IMR-90 (cell line): ENCODE data around the gene MAGI3. TPM values are rescaled to one million over a fixed set of nuclear protein-coding genes. Genes with fewer than 3 reads are reported as not detected.

ENCODE experiments used
- ATAC-seq: fragments of 200-7000 bp; cut with Tn5 transposase; 2 replicates; pipeline ENCODE4 v1.9.1; 2020; ENCODE audit warnings: low read depth, mild to moderate bottlenecking, moderate library complexity
- BruUV-seq: library from RNA; stranded (reverse); fragments of 400-500 nt; replicated peaks from 2 replicates; lab custom pipeline; 2021; lab: Mats Ljungman, UMichigan
- CTCF ChIA-PET: fragments of 300-600 bp; formaldehyde crosslinking; extraction: SDS; loops from one replicate; lab custom pipeline; 2021; ENCODE audit warnings: antibody characterized with exemption; lab: Yijun Ruan, JAX
- POLR2A ChIA-PET: fragments of 300-600 bp; sonication (Branson Sonifier 250); formaldehyde crosslinking; loops from one replicate; lab custom pipeline; 2022; ENCODE audit warnings: antibody characterized with exemption; ENCODE audit not compliant: unreplicated experiment; lab: Charles Lee
- DNase-seq: peaks from one replicate; pipeline ENCODE4 v3.0.0; 2013
- H2AFZ ChIP-seq: replicated peaks from 2 replicates; pipeline ENCODE3; 2013; ENCODE audit warnings: low read length, mild to moderate bottlenecking; ENCODE audit not compliant: poor library complexity
- H2AK5ac ChIP-seq: 2 replicates; pipeline ENCODE4 v1.6.1; 2013; ENCODE audit warnings: low read depth, low read length, inconsistent platforms
- H2AK9ac ChIP-seq: replicated peaks from 2 replicates; pipeline ENCODE3; 2013; ENCODE audit warnings: mild to moderate bottlenecking, low read depth, low read length, moderate library complexity; ENCODE audit not compliant: poor library complexity
- H2BK120ac ChIP-seq: 2 replicates; pipeline ENCODE4 v1.6.1; 2013; ENCODE audit warnings: low read depth, low read length, inconsistent platforms
- H2BK15ac ChIP-seq: 3 replicates; pipeline ENCODE4 v1.6.1; 2013; ENCODE audit warnings: low read depth, low read length, inconsistent platforms
- H2BK20ac ChIP-seq: 2 replicates; pipeline ENCODE4 v1.6.1; 2013; ENCODE audit warnings: low read depth, mild to moderate bottlenecking, inconsistent platforms, low read length, moderate library complexity
- H2BK5ac ChIP-seq: 2 replicates; pipeline ENCODE4 v1.6.1; 2013; ENCODE audit warnings: mild to moderate bottlenecking, low read depth, low read length, inconsistent platforms; ENCODE audit not compliant: poor library complexity, severe bottlenecking
- H3K14ac ChIP-seq: replicated peaks from 2 replicates; pipeline ENCODE4 v1.6.1; 2013; ENCODE audit warnings: low read depth, low read length, inconsistent platforms
- H3K18ac ChIP-seq: 2 replicates; pipeline ENCODE4 v1.6.1; 2013; ENCODE audit warnings: low read depth, low read length, control low read depth
- H3K23ac ChIP-seq: 2 replicates; pipeline ENCODE4 v1.6.1; 2013; ENCODE audit warnings: low read depth, low read length, inconsistent platforms
- H3K27ac ChIP-seq: 2 replicates; pipeline ENCODE4 v1.5.1; 2013; ENCODE audit warnings: mild to moderate bottlenecking, control low read depth, low read length; ENCODE audit not compliant: insufficient read depth
- H3K27me3 ChIP-seq: 2 replicates; pipeline ENCODE4 v1.6.1; 2013; ENCODE audit warnings: low read length; ENCODE audit not compliant: control insufficient read depth, insufficient read depth
- H3K36me3 ChIP-seq: 2 replicates; pipeline ENCODE4 v1.6.1; 2013; ENCODE audit warnings: low read length, mixed read lengths; ENCODE audit not compliant: control insufficient read depth, insufficient read depth
- H3K4ac ChIP-seq: 2 replicates; pipeline ENCODE4 v1.6.1; 2013; ENCODE audit warnings: low read depth, low read length, inconsistent platforms
- H3K4me1 ChIP-seq: 2 replicates; pipeline ENCODE4 v1.6.1; 2013; ENCODE audit warnings: low read length, mixed read lengths; ENCODE audit not compliant: control insufficient read depth, insufficient read depth
- H3K4me2 ChIP-seq: 2 replicates; pipeline ENCODE4 v1.6.1; 2013; ENCODE audit warnings: low read depth, mild to moderate bottlenecking, control low read depth, low read length, moderate library complexity
- H3K4me3 ChIP-seq: 2 replicates; pipeline ENCODE4 v1.5.1; 2013; ENCODE audit warnings: low read depth, mild to moderate bottlenecking, control low read depth, low read length, moderate library complexity; ENCODE audit not compliant: insufficient read depth
- H3K56ac ChIP-seq: 2 replicates; pipeline ENCODE4 v1.6.1; 2013; ENCODE audit warnings: low read length, inconsistent platforms; ENCODE audit not compliant: insufficient read depth; ENCODE audit errors: extremely low read depth
- H3K79me1 ChIP-seq, 2 experiments: 2 replicates each; pipeline ENCODE4 v1.6.1; 2013; ENCODE audit warnings: low read length in 2 of 2, inconsistent platforms in 1 of 2, low read depth in 1 of 2
- H3K9ac ChIP-seq: 2 replicates; pipeline ENCODE4 v1.6.1; 2013; ENCODE audit warnings: low read depth, low read length, control low read depth
- H3K9me1 ChIP-seq: 2 replicates; pipeline ENCODE4 v1.6.1; 2013; ENCODE audit warnings: low read length, inconsistent platforms; ENCODE audit not compliant: insufficient read depth
- H3K9me3 ChIP-seq: 2 replicates; pipeline ENCODE4 v1.6.1; 2013; ENCODE audit warnings: low read length; ENCODE audit not compliant: control insufficient read depth, insufficient read depth
- H4K20me1 ChIP-seq: 2 replicates; pipeline ENCODE4 v1.6.1; 2013; ENCODE audit warnings: low read length, inconsistent platforms; ENCODE audit not compliant: insufficient read depth
- H4K5ac ChIP-seq: 2 replicates; pipeline ENCODE4 v1.6.1; 2013; ENCODE audit warnings: mild to moderate bottlenecking, low read depth, low read length, control low read depth
- H4K8ac ChIP-seq, 2 experiments: 2 replicates each; pipeline ENCODE4 v1.6.1; 2013; ENCODE audit warnings: low read depth in 2 of 2, low read length in 2 of 2, control low read depth in 1 of 2, inconsistent platforms in 1 of 2
- H4K91ac ChIP-seq: 2 replicates; pipeline ENCODE4 v1.6.1; 2013; ENCODE audit warnings: low read depth, low read length, inconsistent platforms; ENCODE audit not compliant: insufficient read depth
- NFE2L2 ChIP-seq: fragments of 150-350 bp; IDR thresholded peaks from 2 replicates; pipeline ENCODE4 v1.6.1; 2016; ENCODE audit warnings: low read depth, mild to moderate bottlenecking, low read length
- RCOR1 ChIP-seq: IDR thresholded peaks from 2 replicates; pipeline ENCODE4 v1.6.1; 2012; ENCODE audit warnings: mild to moderate bottlenecking, low read length, improper control_type of control experiment; ENCODE audit not compliant: insufficient replicate concordance
- SMC3 ChIP-seq: fragments of 150-350 bp; IDR thresholded peaks from 2 replicates; pipeline ENCODE4 v1.6.1; 2016; ENCODE audit warnings: low read depth, mild to moderate bottlenecking, antibody characterized with exemption, low read length, moderate library complexity
- WGBS, 2 experiments: methylation state at CpG; one replicate each; pipeline versions ENCODE4 v1.1.5 to v1.1.7; 2013; ENCODE audit warnings: missing lambda C conversion rate in 2 of 2; ENCODE audit not compliant: insufficient read length in 1 of 2; ENCODE audit errors: extremely low coverage in 2 of 2; 5-methylcytosine and 5-hydroxymethylcytosine counted together
- dilution Hi-C: fragments of 300-500 bp; cut with HindIII; formaldehyde crosslinking; loops from one replicate; pipeline ENCODE4 v1.14.3; 2018; ENCODE audit warnings: low sequenced_read_pairs; ENCODE audit not compliant: unreplicated experiment
- in situ Hi-C: fragments of 300-500 bp; cut with MboI; formaldehyde crosslinking; loops from 3 replicates; pipeline ENCODE4 v1.14.3; 2019; ENCODE audit warnings: low sequenced_read_pairs, inconsistent platforms, mixed read lengths
- intact Hi-C: fragments of 100-400 bp; cut with micrococcal nuclease; formaldehyde crosslinking; loops from 2 replicates; pipeline ENCODE4 v1.10.0; 2022
- polyA plus RNA-seq, 3 experiments: library from polyadenylated mRNA; depleted of rRNA; stranded (reverse); fragments of >200 nt; gene quantifications; 2 replicates each; pipeline ENCODE4 v1.2.3, GENCODE V29; 2012; ENCODE audit warnings: low replicate concordance in 1 of 3
- total RNA-seq: library from RNA; depleted of rRNA; stranded (reverse); fragments of >200 nt; gene quantifications from 2 replicates; pipeline ENCODE4 v1.2.3, GENCODE V29; 2012

The MAGI3 gene
- total and polyA plus RNA-seq, 2 of the 4 experiments (the other 2 are of a cell fraction): 2.5 to 8.8 TPM

- no peak overlapping the region for H2BK20ac ChIP-seq
- H3K27me3 ChIP-seq: no peaks in the 10 kb centered on the region
- H3K9me3 ChIP-seq: no peaks in the 10 kb centered on the region
- no peak overlapping the region for H2AK5ac ChIP-seq
- dilution Hi-C loops (no loop called here), in situ Hi-C loops (no loop called here), intact Hi-C loops (loop anchor here (5.0 kb wide), 1 partner anchor 35 kb away; no protein-coding TSS in a partner anchor)
- no peaks in the 10 kb centered on the region for H3K36me3 ChIP-seq
- no peak overlapping the region for H4K8ac ChIP-seq
- no peak overlapping the region for H2AFZ ChIP-seq
- no CpG with 5 or more reads among the region's 1 CpG for WGBS, 2 experiments
- DNase-seq (no peak), ATAC-seq (no peak)
- no peak overlapping the region for H3K4me2 ChIP-seq
- no TSS peak for BruUV-seq
- H3K79me1 ChIP-seq: no peaks in the 10 kb centered on the region; a peak in 1 of 4 replicates
- no peaks in the 10 kb centered on the region for H4K20me1 ChIP-seq
- no peak overlapping the region for H3K23ac ChIP-seq
- no peak overlapping the region for H3K27ac ChIP-seq
- H4K91ac ChIP-seq: no peak overlapping the region
- no peak overlapping the region for H2AK9ac ChIP-seq
- no peak overlapping the region for H3K9ac ChIP-seq
- no peak overlapping the region for H2BK5ac ChIP-seq
- TF ChIP-seq NFE2L2 (no peak), SMC3 (no peak), RCOR1 (no peak)
- H3K4ac ChIP-seq: no peak overlapping the region
- no peak overlapping the region for H3K14ac ChIP-seq
- CTCF ChIA-PET: no interaction called here
- H4K5ac ChIP-seq: no peak overlapping the region
- no peak overlapping the region for H3K56ac ChIP-seq
- H3K4me1 ChIP-seq: no peaks in the 10 kb centered on the region
- H2BK120ac ChIP-seq: no peak overlapping the region
- POLR2A ChIA-PET: no interaction called here
- no peak overlapping the region for H3K4me3 ChIP-seq
- no peak overlapping the region for H2BK15ac ChIP-seq
- H3K18ac ChIP-seq: no peak overlapping the region
- no peaks in the 10 kb centered on the region for H3K9me1 ChIP-seq
These were observed 191.8 kb downstream of the MAGI3 start for GRCh38 chr1:113582084-113582483.
